HCT116 (cell line): ENCODE data around the gene FES. TPM values are rescaled to one million over a fixed set of nuclear protein-coding genes. Genes with fewer than 3 reads are reported as not detected.

Experiments
- ATAC-seq: fragments of 200-7000 bp; cut with Tn5 transposase; 2 replicates; pipeline ENCODE4 v1.9.1; 2020; ENCODE audit warnings: mild to moderate bottlenecking, moderate library complexity
- BruUV-seq: library from RNA; stranded (reverse); fragments of 400-500 nt; replicated peaks from 2 replicates; lab custom pipeline; 2021; lab: Mats Ljungman, UMichigan
- CTCF ChIA-PET: fragments of 300-600 bp; sonication (Branson Sonifier 250); formaldehyde crosslinking; loops from one replicate; lab custom pipeline; 2021; ENCODE audit warnings: antibody characterized with exemption; lab: Charles Lee
- POLR2A ChIA-PET: fragments of 300-600, 350-600 bp; sonication (Branson Sonifier 250); formaldehyde crosslinking; loops from one replicate; lab custom pipeline; 2021; ENCODE audit warnings: antibody characterized with exemption; lab: Charles Lee
- RAD21 ChIA-PET, 2 experiments: fragments of 300-600 bp; sonication (Branson Sonifier 250); formaldehyde crosslinking; loops; one replicate each; lab custom pipeline; 2023; ENCODE audit warnings: low total read pairs in 2 of 2; ENCODE audit not compliant: uncharacterized antibody in 2 of 2, unreplicated experiment in 2 of 2, low non-redundant PET in 1 of 2; lab: Charles Lee
- DNase-seq: peaks from one replicate; pipeline ENCODE4 v3.0.0-alpha.2; 2010; ENCODE audit warnings: low read depth, low spot score
- H2AFZ ChIP-seq: fragments of 200-600 bp; shearing (Covaris generic), sonication (generic); 2 replicates; pipeline ENCODE4 v1.6.1; 2017; ENCODE audit warnings: low read depth, mixed run types, mixed read lengths, antibody characterized with exemption, low read length; ENCODE audit not compliant: poor library complexity, severe bottlenecking
- H3K27ac ChIP-seq: 2 replicates; pipeline ENCODE4 v1.5.1; 2012; ENCODE audit warnings: low read depth, low read length
- H3K27me3 ChIP-seq: fragments of 200-600 bp; sonication (generic); 2 replicates; pipeline ENCODE4 v1.6.1; 2016; ENCODE audit warnings: mixed run types, low read length, mixed read lengths; ENCODE audit not compliant: insufficient read depth
- H3K36me3 ChIP-seq, 2 experiments: fragments of 200-500 bp in 1 of 2; fragments of 200-600 bp in 1 of 2; sonication (Bioruptor generic) in 1 of 2; sonication (generic) in 1 of 2; 2 replicates each; pipeline versions ENCODE4 v1.5.1 to v1.6.1; 2014 to 2016; ENCODE audit warnings: low read length in 2 of 2, inconsistent platforms in 1 of 2, mixed read lengths in 1 of 2, mixed run types in 1 of 2; ENCODE audit not compliant: insufficient read depth in 2 of 2, control insufficient read depth in 1 of 2
- H3K4me1 ChIP-seq, 2 experiments: fragments of 200-600 bp in 1 of 2; sonication (generic) in 1 of 2; 2 replicates each; pipeline versions ENCODE4 v1.5.1 to v1.6.1; 2012 to 2017; ENCODE audit warnings: low read length in 2 of 2, inconsistent platforms in 1 of 2, mild to moderate bottlenecking in 1 of 2, mixed read lengths in 1 of 2, mixed run types in 1 of 2, moderate library complexity in 1 of 2; ENCODE audit not compliant: insufficient read depth in 2 of 2, control insufficient read depth in 1 of 2
- H3K4me2 ChIP-seq: fragments of 200-600 bp; sonication (generic); 2 replicates; pipeline ENCODE4 v1.6.1; 2017; ENCODE audit warnings: mixed run types, low read length, mixed read lengths
- H3K4me3 ChIP-seq, 2 experiments: fragments of 200-600 bp in 1 of 2; sonication (generic) in 1 of 2; replicated peaks in 1 of 2; 2 replicates each; pipeline ENCODE4 v1.5.1; 2011 to 2016; ENCODE audit warnings: low read length in 2 of 2, control low read depth in 1 of 2, low read depth in 1 of 2, mild to moderate bottlenecking in 1 of 2, mixed read lengths in 1 of 2, mixed run types in 1 of 2
- H3K79me2 ChIP-seq: fragments of 200-600 bp; sonication (generic); 2 replicates; pipeline ENCODE4 v1.6.1; 2017; ENCODE audit warnings: mild to moderate bottlenecking, mixed run types, low read length, moderate library complexity, mixed read lengths; ENCODE audit not compliant: insufficient read depth
- H3K9ac ChIP-seq: fragments of 200-600 bp; sonication (generic); 2 replicates; pipeline ENCODE4 v1.6.1; 2016; ENCODE audit warnings: low read length, mixed read lengths
- H3K9me2 ChIP-seq: fragments of 200-600 bp; sonication (generic), shearing (Covaris generic); 2 replicates; pipeline ENCODE4 v1.6.1; 2017; ENCODE audit warnings: mixed run types, mild to moderate bottlenecking, moderate library complexity; ENCODE audit not compliant: insufficient read depth
- H3K9me3 ChIP-seq, 2 experiments: fragments of 200-500 bp in 1 of 2; fragments of 200-600 bp in 1 of 2; sonication (Bioruptor generic) in 1 of 2; sonication (generic) in 1 of 2; 2 replicates each; pipeline ENCODE4 v1.6.1; 2014 to 2017; ENCODE audit warnings: low read length in 2 of 2, mixed read lengths in 2 of 2, inconsistent platforms in 1 of 2, low read depth in 1 of 2, mild to moderate bottlenecking in 1 of 2, mixed run types in 1 of 2, moderate library complexity in 1 of 2; ENCODE audit not compliant: control insufficient read depth in 1 of 2, insufficient read depth in 1 of 2
- H4K20me1 ChIP-seq: fragments of 200-600 bp; sonication (generic), shearing (Covaris generic); 2 replicates; pipeline ENCODE4 v1.6.1; 2017; ENCODE audit warnings: mixed run types, mild to moderate bottlenecking, moderate library complexity; ENCODE audit not compliant: insufficient read depth
- ATF3 ChIP-seq: IDR thresholded peaks from 2 replicates; pipeline ENCODE4 v1.6.1; 2012
- CBX3 ChIP-seq: IDR thresholded peaks from 2 replicates; pipeline ENCODE4 v1.6.1; 2012; ENCODE audit warnings: low read depth
- CEBPB ChIP-seq: IDR thresholded peaks from 2 replicates; pipeline ENCODE4 v1.6.1; 2012; ENCODE audit warnings: low read depth
- CTCF ChIP-seq, 3 experiments: fragments of 200-600 bp in 1 of 3; sonication (generic) in 1 of 3; IDR thresholded peaks in 2 of 3; conservative IDR thresholded peaks in 1 of 3; 2 replicates each; pipeline ENCODE4 v1.5.1; 2012 to 2017; ENCODE audit warnings: low read depth in 2 of 3, low read length in 2 of 3, antibody characterized with exemption in 1 of 3, borderline replicate concordance in 1 of 3, control low read depth in 1 of 3, mild to moderate bottlenecking in 1 of 3, mixed read lengths in 1 of 3, mixed run types in 1 of 3, moderate library complexity in 1 of 3; ENCODE audit not compliant: insufficient read depth in 1 of 3
- ELF1 ChIP-seq: IDR thresholded peaks from 2 replicates; pipeline ENCODE4 v1.6.1; 2012; ENCODE audit warnings: low read depth, borderline replicate concordance
- EZH2 ChIP-seq: fragments of 200-600 bp; sonication (generic); IDR thresholded peaks from 2 replicates; pipeline ENCODE4 v1.6.1; 2017; ENCODE audit warnings: antibody characterized with exemption, mixed run types
- EZH2phosphoT487 ChIP-seq: fragments of 200-600 bp; IDR thresholded peaks from 2 replicates; pipeline ENCODE4 v1.6.1; 2018; ENCODE audit warnings: antibody characterized with exemption, borderline replicate concordance
- FOSL1 ChIP-seq: IDR thresholded peaks from 2 replicates; pipeline ENCODE4 v1.6.1; 2012; ENCODE audit warnings: low read depth
- JUND ChIP-seq: IDR thresholded peaks from 2 replicates; pipeline ENCODE4 v1.6.1; 2012
- MAX ChIP-seq: IDR thresholded peaks from 2 replicates; pipeline ENCODE4 v1.6.1; 2012
- POLR2A ChIP-seq: IDR thresholded peaks from 2 replicates; pipeline ENCODE4 v1.7.0; 2011; ENCODE audit warnings: borderline replicate concordance; ENCODE audit not compliant: insufficient read depth, insufficient read length; ENCODE audit errors: extremely low read depth
- POLR2AphosphoS5 ChIP-seq: IDR thresholded peaks from 2 replicates; pipeline ENCODE4 v1.6.1; 2011; ENCODE audit warnings: mild to moderate bottlenecking, low read depth, low read length, moderate library complexity
- RAD21 ChIP-seq: IDR thresholded peaks from 2 replicates; pipeline ENCODE4 v1.6.1; 2012; ENCODE audit warnings: low read depth, mild to moderate bottlenecking
- SIN3A ChIP-seq: IDR thresholded peaks from 2 replicates; pipeline ENCODE4 v1.6.1; 2012; ENCODE audit warnings: low read depth
- SRF ChIP-seq: IDR thresholded peaks from 2 replicates; pipeline ENCODE4 v1.6.1; 2012; ENCODE audit warnings: low read depth
- TCF7L2 ChIP-seq: IDR thresholded peaks from 2 replicates; pipeline ENCODE4 v1.7.0; 2011; ENCODE audit warnings: borderline replicate concordance, inconsistent platforms; ENCODE audit not compliant: insufficient read depth, insufficient read length; ENCODE audit errors: extremely low read depth
- YY1 ChIP-seq: IDR thresholded peaks from 2 replicates; pipeline ENCODE4 v1.6.1; 2011; ENCODE audit warnings: low read length, low read depth, moderate library complexity, mild to moderate bottlenecking; ENCODE audit not compliant: insufficient replicate concordance; ENCODE audit errors: extremely low read depth
- ZBTB33 ChIP-seq: IDR thresholded peaks from 2 replicates; pipeline ENCODE4 v1.6.1; 2011; ENCODE audit warnings: mild to moderate bottlenecking, low read length, moderate library complexity; ENCODE audit not compliant: insufficient replicate concordance; ENCODE audit errors: extremely low read depth
- ZFX ChIP-seq: fragments of 450-650 bp; IDR thresholded peaks from 2 replicates; pipeline ENCODE4 v1.6.1; 2017
- ZNF274 ChIP-seq: fragments of 200-500 bp; sonication (Bioruptor generic); IDR thresholded peaks from 2 replicates; pipeline ENCODE4 v1.6.1; 2014; ENCODE audit warnings: mild to moderate bottlenecking, low read depth, low read length, inconsistent platforms
- intact Hi-C: fragments of 100-400 bp; cut with micrococcal nuclease; formaldehyde crosslinking; loops from 2 replicates; pipeline ENCODE4 v1.10.0; 2022
- total RNA-seq: library from RNA; stranded (reverse); gene quantifications from one replicate; pipeline ENCODE4 v1.2.1, GENCODE V29; 2021; ENCODE audit not compliant: unreplicated experiment

FES gene
- total RNA-seq, 1 experiment from 2014 or later, result 5.3 TPM

GRCh38 chr15:90863987-90864386, 20.3 kb upstream of the FES start:
- H2AFZ ChIP-seq, result no peak overlapping the region
- TF ChIP-seq ZBTB33, result no peak
- no peak for TF ChIP-seq RAD21
- no peak for TF ChIP-seq MAX
- TF ChIP-seq ATF3, result no peak
- TF ChIP-seq POLR2AphosphoS5, result no peak
- no peak for TF ChIP-seq POLR2A
- no peak for TF ChIP-seq ELF1
- TF ChIP-seq CBX3, result no peak
- no peak for TF ChIP-seq CTCF (IDR thresholded peaks at IDR 0.05 in 2 of 3, conservative IDR thresholded peaks at IDR 0.05 in 1 of 3; ENCODE audit: borderline replicate concordance in 1 of 3, insufficient read depth in 1 of 3, low read depth in 2 of 3, low read length in 2 of 3)
- TF ChIP-seq EZH2phosphoT487, result no peak
- TF ChIP-seq SRF, result no peak
- TF ChIP-seq EZH2, result no peak
- no peak for TF ChIP-seq CEBPB
- TF ChIP-seq YY1, result no peak
- no peak for TF ChIP-seq JUND
- TF ChIP-seq ZNF274, result no peak
- no peak for TF ChIP-seq FOSL1
- TF ChIP-seq TCF7L2, result no peak
- TF ChIP-seq ZFX, result no peak
- no peak for TF ChIP-seq SIN3A
- TF ChIP-seq, all 23 proteins: peak for 0
- ChIA-PET CTCF (no interaction called here), POLR2A (interaction anchor here (0.7 kb wide), 1 partner anchor 23 kb away, joined by 3 read pairs; no protein-coding TSS in a partner anchor), RAD21 (no interaction called here)
- no peaks in the 10 kb centered on the region for H4K20me1 ChIP-seq
- no peaks in the 10 kb centered on the region for H3K27me3 ChIP-seq
- no peaks in the 10 kb centered on the region for H3K9me3 ChIP-seq
- no peaks in the 10 kb centered on the region for H3K36me3 ChIP-seq
- H3K27ac ChIP-seq, result no peak overlapping the region
- ATAC-seq, result no peak
- no peaks in the 10 kb centered on the region for H3K9me2 ChIP-seq
- no peak overlapping the region for H3K4me3 ChIP-seq
- BruUV-seq, result no TSS peak
- DNase-seq, result no peak
- no peaks in the 10 kb centered on the region for H3K79me2 ChIP-seq
- no peak overlapping the region for H3K9ac ChIP-seq
- peak overlapping the region; percentile 15; the same call in 1 of the 2 replicates for H3K4me2 ChIP-seq
- intact Hi-C loops, result loop anchor here (5.0 kb wide), 1 partner anchor 147 kb away; the partner anchor contains the start of gene BLM
- H3K4me1 ChIP-seq, result peaks cover 34 to 63% of the 10 kb centered on the region in 2 experiments
